ENCODE measurements around the gene RBM10. TPM values are rescaled to one million over a fixed set of nuclear protein-coding genes. Genes with fewer than 3 reads are reported as not detected.

Gene RBM10
- total RNA-seq, 1 donor from 2014 or later, result 41.9 TPM

DNA sequence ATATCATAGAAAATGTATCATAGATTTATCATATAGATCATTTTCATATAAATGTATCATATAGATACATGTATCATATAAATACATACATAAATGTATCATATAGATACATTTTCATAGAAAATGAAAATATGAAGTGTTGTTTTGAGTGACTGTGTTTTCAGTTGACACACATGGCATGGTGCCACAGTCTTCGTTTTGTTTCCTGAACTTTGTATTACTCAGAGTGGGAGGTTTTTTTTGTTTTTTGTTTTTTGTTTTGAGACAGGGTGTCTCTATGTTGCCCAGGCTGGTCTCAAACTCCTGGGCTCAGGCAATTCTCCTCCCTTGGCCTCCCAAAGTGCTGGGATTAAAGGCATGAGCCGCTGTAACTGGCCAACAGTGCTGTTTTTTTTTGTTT, 3.9 kb downstream of the RBM10 start:
- peak; percentile 68 to 69 for DNase-seq (ENCODE audit: low read depth in 2 of 2)

- DNase-seq (ENCODE audit: low read depth in 2 of 2), result no peak
These were observed 6.4 kb downstream of the RBM10 start for GRCh38 chrX:47151435-47151834.

DNA sequence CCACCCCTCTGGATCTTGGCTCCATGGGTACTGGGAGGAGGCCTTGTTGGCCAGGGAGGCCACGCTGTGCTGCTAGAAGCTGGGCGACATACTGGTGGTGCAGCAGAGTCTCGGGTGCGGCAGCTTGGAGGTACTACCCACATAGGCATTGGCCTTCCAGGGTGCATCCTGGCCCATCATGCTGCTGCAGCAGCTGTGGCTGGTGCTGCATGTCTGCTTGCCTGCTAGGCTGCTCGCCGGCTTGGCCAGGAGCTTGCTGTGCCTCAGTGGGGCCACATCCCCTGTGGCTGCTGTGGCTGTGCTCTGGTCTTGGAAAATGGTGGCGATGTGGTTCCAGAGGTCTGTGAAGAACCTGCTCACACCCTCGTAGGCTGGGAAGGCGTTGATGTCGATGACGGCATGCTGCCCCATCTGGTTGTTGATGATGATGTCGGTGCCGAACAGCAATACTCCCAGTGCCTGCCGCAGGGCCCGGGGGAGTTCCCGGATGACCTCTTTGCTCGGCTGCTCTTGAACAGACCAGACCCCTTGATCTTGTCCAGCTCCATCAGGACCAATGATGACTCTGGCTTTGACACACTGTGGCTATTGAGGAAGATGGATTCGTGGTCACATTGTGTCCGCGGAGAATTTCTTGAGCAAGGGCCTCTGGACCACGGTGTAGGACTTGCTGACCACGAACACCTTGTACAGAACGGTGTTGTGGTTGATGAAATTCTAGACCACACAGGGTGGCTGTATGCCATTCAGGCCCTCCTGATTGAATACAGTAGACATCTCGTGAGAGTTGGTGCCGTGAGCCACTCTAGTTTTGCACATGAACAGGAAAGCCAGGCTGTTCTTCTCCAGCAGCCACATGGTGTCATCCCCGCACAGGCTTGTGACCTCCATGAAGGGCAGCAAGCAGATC, 11.8 kb downstream of the RBM10 start:
- DNase-seq (ENCODE audit: low read depth in 2 of 2), result no peak

DNA sequence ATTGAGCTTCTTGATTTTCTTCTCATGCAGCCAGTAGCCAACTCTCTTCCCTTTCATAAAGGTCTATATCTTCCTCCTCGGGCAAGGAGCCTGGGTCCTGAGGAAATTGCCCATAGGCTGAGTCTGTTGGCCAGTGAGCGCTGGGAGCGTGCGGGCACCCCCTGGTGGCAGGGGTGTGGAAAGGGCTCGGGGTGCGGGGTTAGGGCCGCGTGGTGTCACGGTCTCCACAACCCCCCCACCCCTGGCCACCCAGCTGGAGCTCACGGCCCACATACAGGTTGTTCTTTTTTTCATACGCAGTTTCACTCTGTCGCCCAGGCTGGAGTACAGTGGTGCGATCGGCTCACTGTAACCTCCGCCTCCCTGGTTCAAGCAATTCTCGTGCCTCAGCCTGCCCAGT, 13.1 kb downstream of the RBM10 start:
- DNase-seq (ENCODE audit: low read depth in 2 of 2), result no peak

- no peak for DNase-seq (ENCODE audit: low read depth in 2 of 2)
These were observed 13.8 kb downstream of the RBM10 start for GRCh38 chrX:47158781-47159180.

- no peak for DNase-seq (ENCODE audit: low read depth in 2 of 2)
These were observed 15.8 kb downstream of the RBM10 start for GRCh38 chrX:47160781-47161180.

DNA sequence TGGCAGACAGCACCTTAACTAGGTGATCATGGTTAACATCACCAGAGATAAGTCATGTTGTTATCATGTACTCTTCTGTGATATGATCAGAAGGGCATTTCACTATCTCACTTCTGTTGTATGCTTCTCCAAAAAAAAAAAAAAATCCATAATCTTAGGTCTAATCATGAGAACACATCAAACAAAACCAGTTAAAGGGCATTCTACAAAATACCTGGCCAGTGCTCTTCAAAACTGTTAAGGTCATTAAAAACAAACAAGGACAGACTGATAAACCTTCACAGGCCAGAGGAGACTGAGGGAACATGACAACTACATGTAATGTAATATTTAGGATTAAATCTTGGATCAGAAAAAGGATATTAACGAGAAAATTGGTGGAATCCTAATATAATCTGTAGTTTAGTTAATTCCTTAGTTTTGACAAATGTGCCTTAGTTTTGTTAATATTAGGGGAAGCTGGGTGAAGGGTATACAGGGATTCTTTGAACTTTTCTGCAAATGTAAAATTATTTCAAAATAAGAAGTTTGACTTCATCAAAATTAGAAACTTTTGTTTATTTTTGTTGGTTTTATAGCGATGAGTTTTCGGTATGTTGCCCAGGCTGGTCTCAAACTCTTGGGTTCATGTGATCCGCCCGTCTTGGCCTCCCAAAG, 18.0 kb downstream of the RBM10 start:
- no peak for DNase-seq (ENCODE audit: low read depth in 2 of 2)

DNA sequence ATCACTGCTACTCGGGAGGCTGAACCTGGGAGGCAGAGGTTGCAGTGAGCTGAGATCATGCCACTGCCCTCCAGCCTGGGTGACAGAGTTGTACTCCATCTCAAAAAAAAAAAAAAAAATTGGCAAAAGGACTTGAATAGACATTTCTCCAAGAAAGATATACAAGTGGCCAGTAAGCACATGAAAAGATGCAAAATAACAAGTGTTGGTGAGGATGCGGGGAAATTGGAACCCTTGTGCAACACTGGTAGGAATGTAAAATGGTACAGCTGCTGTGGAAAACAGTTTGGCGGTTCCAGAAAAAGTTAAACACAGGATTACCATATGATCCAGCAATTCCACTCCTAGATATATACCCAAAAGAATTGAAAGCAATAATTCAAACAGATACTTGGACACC, 19.4 kb downstream of the RBM10 start:
- DNase-seq (ENCODE audit: low read depth in 2 of 2), result no peak

- DNase-seq (ENCODE audit: low read depth in 2 of 2), result no peak
These were observed 21.1 kb downstream of the RBM10 start for GRCh38 chrX:47166126-47166525.

- DNase-seq (ENCODE audit: low read depth in 2 of 2), result no peak
These were observed 23.6 kb downstream of the RBM10 start for GRCh38 chrX:47168495-47169073.

GRCh38 chrX:47169273-47169672, 24.3 kb downstream of the RBM10 start:
- DNase-seq (ENCODE audit: low read depth in 2 of 2), result no peak

DNA sequence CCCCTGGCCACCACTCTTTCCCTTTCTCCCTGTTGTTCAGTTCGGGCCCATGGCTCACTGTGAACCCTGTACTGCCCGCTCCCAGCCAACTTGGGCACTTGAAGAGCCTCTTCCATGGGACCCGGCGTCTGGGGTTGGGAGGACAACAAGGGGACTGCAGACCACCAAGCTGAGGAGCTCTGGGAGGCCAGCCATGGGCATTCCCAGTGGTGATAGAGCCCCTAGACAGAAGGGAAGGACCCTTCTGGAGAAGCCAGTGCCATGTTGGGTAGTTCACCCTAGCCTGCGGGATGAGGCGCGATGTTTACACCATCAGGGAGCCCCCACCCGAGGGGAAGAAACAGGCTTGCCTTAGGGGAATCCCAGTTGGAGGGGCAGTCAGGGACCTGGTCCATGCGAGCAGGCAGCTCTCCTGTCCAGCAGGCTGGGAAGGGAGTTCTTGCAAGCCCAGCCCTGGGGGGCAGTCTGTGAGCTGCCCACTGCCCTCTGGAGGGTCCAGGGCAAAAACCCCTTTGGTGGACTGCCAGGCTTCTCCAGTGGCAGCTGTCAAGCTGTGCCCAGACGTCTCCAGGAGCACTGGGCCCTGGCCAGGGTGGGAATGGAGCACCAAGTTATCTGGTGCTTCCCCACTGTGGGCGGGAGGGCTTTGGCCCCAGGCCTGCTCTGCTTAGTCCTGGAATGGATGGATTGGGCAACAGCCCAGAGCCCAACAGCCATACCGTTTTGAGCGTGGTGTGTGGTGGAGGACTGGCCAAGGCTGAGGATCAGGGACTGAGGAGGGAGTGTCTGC, 24.9 kb downstream of the RBM10 start:
- DNase-seq (ENCODE audit: low read depth in 2 of 2), result no peak

GRCh38 chrX:47170861-47171692, 26.1 kb downstream of the RBM10 start:
- no peak for DNase-seq (ENCODE audit: low read depth in 2 of 2)

DNA sequence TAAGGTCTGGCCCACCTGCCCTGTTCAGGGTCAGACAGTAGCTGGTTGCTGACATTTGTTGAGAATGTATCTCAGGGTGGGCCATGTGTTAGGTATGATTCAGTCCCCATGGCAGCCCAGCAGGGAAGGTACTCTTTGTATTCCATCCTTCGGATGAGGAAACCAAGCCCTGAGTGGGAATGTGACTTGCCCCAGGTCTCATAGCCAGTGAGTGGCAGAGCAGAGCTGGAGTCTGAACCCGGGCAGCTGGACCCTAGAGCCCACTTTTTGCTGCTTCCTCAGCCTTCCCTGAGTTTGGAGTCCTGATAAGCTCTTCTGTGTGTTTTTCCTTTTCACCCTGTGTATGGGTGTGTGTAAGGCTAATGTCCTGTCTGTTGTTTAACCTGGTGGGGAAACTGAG, 27.0 kb downstream of the RBM10 start:
- no peak for DNase-seq (ENCODE audit: low read depth in 2 of 2)

DNA sequence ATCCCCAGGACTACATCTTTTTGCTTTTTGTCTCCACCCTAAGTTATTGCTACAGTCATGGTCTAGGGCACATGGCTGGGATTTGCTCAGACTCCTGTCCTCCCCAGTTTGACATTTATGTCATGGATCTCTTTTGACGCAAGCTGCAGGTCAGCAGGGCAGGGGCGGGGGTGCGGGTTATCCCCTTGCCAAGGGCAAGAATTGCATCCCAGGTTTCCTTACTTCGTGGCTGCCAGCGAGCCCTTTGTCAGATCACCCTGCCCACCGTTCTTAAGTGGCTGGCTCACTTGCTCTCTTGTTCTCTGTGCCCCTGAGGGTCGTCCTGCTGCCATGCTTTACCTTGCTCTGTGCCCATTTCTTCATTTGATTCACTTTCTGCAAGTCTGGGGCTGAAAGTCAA, 27.5 kb downstream of the RBM10 start:
- no peak for DNase-seq (ENCODE audit: low read depth in 2 of 2)

DNA sequence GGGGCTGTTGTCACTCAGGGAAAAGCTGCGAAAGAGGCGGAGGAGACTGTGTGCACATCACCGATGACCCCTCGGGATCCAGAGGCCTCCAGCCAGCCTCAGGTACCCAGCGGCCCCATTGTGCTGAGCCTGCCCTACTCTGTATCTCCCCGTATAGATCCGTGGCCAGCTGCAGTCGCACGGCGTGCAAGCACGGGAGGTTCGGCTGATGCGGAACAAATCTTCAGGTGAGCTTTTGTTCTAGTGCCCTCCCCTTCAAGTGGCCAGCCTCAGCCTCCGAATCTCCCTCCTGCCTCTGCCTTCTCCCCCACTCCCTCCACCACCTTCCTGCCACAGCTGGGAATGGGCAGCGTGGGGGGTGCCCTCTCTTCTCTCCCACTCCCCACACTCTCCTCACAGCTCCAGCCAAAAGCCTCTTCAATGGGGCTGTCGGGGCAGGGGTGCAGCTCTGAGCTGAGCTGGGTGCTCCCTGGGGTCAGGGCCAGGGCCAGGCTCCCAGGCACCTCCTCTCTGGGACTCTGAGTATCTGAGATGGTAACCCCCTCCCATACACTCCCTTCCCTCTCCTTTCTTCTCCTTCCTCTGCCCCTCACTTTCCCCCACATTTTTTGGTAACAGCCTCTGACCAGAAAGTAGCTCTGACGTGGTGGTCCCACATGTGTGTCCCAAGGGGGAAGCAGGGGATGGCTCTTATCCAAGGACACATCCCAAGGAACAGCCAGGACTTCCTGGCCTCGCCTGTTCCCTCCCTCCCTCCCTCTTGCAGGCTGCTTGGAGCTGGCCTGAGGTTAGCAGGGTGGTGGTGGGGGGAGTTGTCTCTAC, 28.2 kb downstream of the RBM10 start:
- DNase-seq (ENCODE audit: low read depth in 2 of 2), result no peak

DNA sequence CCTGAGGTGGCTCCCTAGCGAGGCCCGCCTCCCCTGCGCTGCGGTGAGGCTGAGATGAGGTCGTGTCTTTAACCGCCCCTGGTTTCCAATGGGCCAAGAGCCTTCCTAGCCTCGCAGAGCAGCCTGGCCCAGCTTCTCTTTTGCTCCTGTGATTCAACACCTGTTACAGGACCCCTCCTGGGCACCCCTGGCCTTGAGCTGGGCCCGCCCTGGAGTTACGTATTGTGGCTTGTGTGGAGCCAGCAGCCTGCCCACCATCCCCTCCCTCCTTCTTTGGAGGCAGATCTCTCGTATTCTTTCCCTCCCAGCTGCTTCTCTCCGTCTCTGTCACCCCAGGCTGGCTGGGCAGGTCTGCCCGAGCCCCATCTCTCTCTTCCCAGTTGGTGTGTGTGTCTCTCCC, 29.4 kb downstream of the RBM10 start:
- DNase-seq (ENCODE audit: low read depth in 2 of 2), result no peak

- DNase-seq (ENCODE audit: low read depth in 2 of 2), result no peak
These were observed 30.0 kb downstream of the RBM10 start for GRCh38 chrX:47174846-47175587.

- no peak for DNase-seq (ENCODE audit: low read depth in 2 of 2)
These were observed 30.6 kb downstream of the RBM10 start for GRCh38 chrX:47175588-47175980.

Measured in lung microvascular endothelial cell (primary cell).